Mammary microvascular endothelial cell (primary cell): ENCODE results near the gene NRSN1. TPM values are rescaled to one million over a fixed set of nuclear protein-coding genes. Genes with fewer than 3 reads are reported as not detected.

ENCODE experiments used
- total RNA-seq: library from RNA; depleted of rRNA; stranded (reverse); fragments of >200 nt; gene quantifications from 2 replicates; pipeline ENCODE4 v1.2.3, GENCODE V29; 2015

NRSN1 gene, protein sequence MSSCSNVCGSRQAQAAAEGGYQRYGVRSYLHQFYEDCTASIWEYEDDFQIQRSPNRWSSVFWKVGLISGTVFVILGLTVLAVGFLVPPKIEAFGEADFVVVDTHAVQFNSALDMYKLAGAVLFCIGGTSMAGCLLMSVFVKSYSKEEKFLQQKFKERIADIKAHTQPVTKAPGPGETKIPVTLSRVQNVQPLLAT
- total RNA-seq, result not detected in 2 replicates

DNA sequence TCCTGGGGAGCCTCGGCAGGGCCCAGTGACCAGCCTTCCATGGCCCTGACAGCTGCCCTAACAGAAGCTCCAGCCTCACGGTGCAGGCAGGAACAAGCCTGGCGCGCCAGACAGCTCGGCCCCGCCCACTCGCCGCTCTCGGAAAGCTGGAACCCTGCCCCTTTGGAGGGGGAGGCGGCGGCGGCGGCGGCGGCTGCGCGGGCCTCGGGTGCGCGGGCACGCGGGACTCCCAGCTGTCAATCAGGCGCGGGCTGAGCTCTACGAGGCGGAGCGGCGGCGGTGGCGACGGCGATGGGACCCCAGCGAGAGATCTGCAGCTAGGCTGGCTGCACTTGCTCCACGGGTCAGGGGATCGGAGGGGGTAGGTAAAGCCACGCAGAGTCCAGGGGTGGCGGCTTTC, at the start of gene NRSN1:
Gene NRSN1, plus strand, starts transcription at position 236 of the 400 bp plus-strand sequence. CDS start 8,113 bp downstream, outside the sequence.

Other genes starting within 250 kb of the NRSN1 start
- gene DCDC2, start 231.8 kb downstream of the NRSN1 start, total RNA-seq, result not detected in 2 replicates